ENCODE results near the gene NPHP1.
"Not testable (repeated sequence)": the region's sequence is repeated elsewhere in the genome, so short reads cannot be mapped to it uniquely, and the experiment has no call there.

NPHP1 gene

DNA sequence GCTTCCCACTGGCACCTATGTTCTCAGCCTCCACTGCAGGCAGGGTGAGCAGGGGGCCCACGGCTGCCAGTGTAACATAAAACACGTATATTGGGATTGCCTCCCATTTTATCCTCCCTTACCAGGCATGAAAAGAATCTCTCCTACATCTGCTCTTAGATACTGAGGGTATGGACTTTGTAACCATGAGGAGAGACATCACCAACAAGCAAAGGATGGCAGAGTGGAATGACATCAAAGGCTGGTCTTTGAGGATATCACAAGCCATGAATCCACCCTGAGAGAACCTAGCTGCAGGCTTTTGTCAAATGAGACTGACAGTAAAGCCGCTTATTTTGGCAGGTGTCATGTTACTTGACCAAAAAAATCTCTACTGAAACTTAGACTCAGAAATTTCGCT lies 7.4 kb downstream of the NPHP1 start:
- no peak for DNase-seq

DNA sequence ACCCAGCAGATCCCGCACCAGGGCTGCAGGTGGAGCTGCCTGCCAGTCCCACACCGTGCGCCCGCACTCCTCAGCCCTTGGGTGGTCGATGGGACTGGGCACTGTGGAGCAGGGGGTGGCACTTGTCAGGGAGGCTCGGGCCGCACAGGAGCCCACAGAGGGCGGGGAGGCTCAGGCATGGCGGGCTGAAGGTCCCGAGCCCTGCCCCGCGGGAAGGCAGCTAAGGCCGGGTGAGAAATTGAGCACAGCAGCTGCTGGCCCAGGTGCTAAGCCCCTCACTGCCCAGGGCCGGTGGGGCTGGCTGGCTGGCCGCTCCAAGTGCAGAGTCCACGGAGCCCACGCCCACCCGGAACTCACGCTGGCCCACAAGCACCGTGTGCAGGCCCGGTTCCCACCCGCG lies 14.6 kb downstream of the NPHP1 start:
- not testable (repeated sequence) for DNase-seq

DNA sequence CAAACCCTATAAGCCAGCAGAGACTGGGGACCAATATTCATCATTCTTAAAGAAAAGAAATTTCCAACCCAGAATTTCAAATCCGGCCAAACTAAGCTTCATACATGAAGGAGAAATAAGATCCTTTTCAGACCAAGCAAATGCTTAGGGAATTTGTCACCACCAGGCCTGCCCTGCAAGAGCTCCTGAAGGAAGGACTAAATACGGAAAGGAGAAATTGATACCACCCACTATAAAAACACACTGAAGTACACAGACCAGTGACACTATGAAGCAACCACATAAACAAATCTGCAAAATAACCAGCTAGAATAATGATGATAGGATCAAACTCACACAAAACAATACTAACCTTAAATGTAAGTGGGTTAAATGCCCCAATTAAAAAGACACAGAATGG lies 22.4 kb downstream of the NPHP1 start:
- no peak for DNase-seq

GRCh38 chr2:110180036-110180435 lies 24.8 kb downstream of the NPHP1 start:
- DNase-seq = no peak

- no peak for DNase-seq
These were observed 31.3 kb downstream of the NPHP1 start for GRCh38 chr2:110173523-110173922.

GRCh38 chr2:110172506-110172905 lies 32.3 kb downstream of the NPHP1 start:
- no peak for DNase-seq

- no peak for DNase-seq
These were observed 34.7 kb downstream of the NPHP1 start for GRCh38 chr2:110170102-110170501.

GRCh38 chr2:110167326-110168000 lies 37.4 kb downstream of the NPHP1 start:
- DNase-seq = no peak

- DNase-seq = no peak
These were observed 38.5 kb downstream of the NPHP1 start for GRCh38 chr2:110166266-110166665.

GRCh38 chr2:110157153-110157793 lies 47.5 kb downstream of the NPHP1 start:
- DNase-seq = no peak

GRCh38 chr2:110154828-110155227 lies 50.0 kb downstream of the NPHP1 start:
- DNase-seq = not testable (repeated sequence)

- not testable (repeated sequence) for DNase-seq
These were observed 50.6 kb downstream of the NPHP1 start for GRCh38 chr2:110154188-110154587.

DNA sequence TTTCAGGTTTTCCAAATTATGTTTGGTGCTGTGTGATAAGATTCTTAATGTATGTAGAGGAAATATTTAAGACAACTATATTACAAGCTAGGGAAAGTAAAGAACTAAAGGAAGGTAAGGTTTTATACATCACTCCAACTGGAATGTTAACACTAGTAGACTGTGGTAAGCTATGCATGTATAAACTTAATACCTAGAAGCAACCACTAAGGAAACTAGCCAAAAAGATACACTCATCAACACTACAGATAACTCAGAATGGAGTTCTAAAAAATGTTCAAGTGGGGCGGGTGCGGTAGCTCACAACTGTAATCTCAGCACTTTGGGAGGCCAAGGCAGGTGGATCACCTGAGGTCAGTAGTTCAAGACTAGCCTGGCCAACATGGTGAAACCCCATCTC lies 51.4 kb downstream of the NPHP1 start:
- DNase-seq = no peak

DNA sequence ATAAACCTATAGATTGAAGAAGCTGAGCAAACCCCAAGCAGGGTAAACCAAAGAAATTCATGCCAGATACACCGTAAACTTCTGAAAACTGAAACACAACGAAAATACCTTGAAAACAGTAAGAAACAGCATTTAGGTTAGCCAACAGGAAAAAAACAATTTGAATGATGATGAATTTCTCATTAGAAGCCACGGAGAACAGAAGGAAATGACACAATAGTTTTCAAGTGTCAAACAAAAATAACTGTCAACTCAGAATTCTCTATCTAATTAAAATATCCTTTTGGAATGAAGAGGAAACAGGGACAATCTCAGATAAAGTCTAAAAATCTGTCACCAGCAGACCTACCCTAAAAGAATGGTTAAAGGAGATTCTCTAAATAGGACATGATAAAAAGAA lies 51.9 kb downstream of the NPHP1 start:
- DNase-seq = no peak

GRCh38 chr2:110149330-110150220 lies 55.2 kb downstream of the NPHP1 start:
- no peak for DNase-seq

GRCh38 chr2:110146945-110147332 lies 57.9 kb downstream of the NPHP1 start:
- no peak for DNase-seq

DNA sequence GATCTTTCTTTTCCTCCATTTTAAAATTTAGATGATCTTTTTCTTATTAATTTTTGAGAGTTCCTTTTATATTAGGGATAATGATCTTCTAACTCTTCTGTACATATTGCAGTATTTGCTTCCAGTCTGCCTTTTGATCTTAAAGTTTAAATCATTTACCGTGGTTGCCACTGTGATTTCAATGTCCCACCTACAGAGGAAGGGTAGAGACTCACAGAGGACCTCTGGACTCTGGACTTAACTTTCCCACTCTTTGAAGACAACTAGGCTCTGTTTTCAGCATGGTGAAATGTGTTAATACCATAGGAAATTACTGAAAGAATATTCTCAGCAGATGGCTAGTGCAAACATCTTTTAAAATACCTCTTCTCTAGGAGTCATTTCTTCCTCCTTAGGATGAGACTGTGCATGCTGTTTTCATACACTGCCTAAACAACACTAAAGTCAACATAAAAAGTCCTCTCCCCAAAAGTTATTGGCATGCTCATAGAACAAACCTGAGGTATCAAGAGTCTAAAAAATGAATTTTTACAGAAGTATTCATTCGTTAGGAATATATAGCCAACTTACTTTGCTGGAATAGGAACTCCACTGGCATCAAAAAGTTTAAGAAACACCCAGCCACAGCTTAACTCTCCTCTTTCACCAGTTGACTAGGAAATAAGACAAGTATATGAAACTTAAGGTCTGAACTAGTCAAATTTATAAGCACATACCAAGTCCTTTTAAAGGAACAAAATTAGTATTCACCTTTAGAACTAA lies 58.4 kb downstream of the NPHP1 start:
- DNase-seq = no peak

- DNase-seq = no peak
These were observed 60.8 kb downstream of the NPHP1 start for GRCh38 chr2:110143982-110144381.

DNA sequence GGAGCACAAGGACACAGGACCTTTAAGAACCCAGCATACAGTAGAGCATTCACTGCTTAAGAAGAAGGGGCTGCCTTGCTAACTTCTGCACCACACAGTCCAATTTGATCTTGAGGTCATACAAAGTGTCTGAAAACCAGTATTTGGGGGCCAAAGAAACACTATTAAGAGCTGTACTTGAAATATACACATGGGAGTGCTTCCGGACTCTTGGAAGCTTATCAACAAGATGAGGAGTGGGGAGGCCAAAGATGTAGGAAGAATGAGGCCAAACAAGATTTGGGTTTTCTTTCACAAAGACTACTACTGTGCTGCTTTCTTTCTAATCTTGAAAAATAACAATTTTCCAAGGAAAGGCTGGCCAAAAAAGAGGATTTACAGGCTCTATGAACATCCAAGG lies 64.4 kb downstream of the NPHP1 start:
- DNase-seq = no peak

GRCh38 chr2:110134025-110134424 lies 70.8 kb downstream of the NPHP1 start:
- no peak for DNase-seq

GRCh38 chr2:110131166-110131565 lies 73.6 kb downstream of the NPHP1 start:
- DNase-seq = no peak

- no peak for DNase-seq
These were observed 74.1 kb downstream of the NPHP1 start for GRCh38 chr2:110130757-110131156.

DNA sequence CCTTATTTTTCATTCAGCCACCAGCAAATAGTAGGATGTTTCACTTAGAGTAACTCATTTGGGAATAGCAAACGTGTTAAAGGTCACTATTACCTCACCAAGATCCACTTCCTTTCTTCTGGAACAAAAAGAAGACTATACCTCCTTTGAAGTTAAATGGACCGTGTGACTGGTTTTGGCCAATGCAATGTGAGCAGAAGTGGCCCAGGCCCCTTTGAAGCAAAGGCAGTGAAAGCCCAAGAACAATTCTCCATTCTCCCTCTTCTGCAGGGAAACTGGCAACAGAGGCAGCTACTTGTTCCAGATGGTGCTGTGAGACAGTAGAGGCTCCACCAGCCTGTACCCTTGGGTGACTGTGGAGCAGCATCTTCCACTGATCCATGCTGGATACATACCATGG lies 77.9 kb downstream of the NPHP1 start:
- no peak for DNase-seq

All from activated CD8-positive, alpha-beta memory T cell treated with anti-CD3 and anti-CD28 coated beads, Interleukin-2, amount 50 U/mL, for 48 hours (primary cell).